ENCODE results near the gene DDX31. TPM values are rescaled to one million over a fixed set of nuclear protein-coding genes. Genes with fewer than 3 reads are reported as not detected.

Gene DDX31
- total and polyA plus RNA-seq, 9 of the 15 experiments (the other 6 are each of a cell fraction or from before 2014, with no cell fraction given): 11.9 to 24.6 (median 22.2) TPM

GRCh38 chr9:132671620-132672412 is 2.0 kb upstream of the DDX31 start (continued):
- TF ChIP-seq MLX (CRISPR knock-in tag; conservative IDR thresholded peaks at IDR 0.05) (no peak), STAT6 (CRISPR knock-in tag; IDR thresholded peaks at IDR 0.05) (no peak), CBX1 (IDR thresholded peaks at IDR 0.05; ENCODE audit: low read depth) (peak; percentile 45; the same call in 1 of the 2 replicates), NR2C1 (IDR thresholded peaks at IDR 0.05) (0 out of 2 replicates have a peak, but pooled peaks have one; percentile 17), NR2C1 (tag; IDR thresholded peaks at IDR 0.05) (no peak), PTTG1 (tag; IDR thresholded peaks at IDR 0.05; ENCODE audit: low read depth) (no peak), RNF2 (IDR thresholded peaks at IDR 0.05) (no peak), ZNF707 (CRISPR knock-in tag; conservative IDR thresholded peaks at IDR 0.05) (no peak), HOMEZ (CRISPR knock-in tag; IDR thresholded peaks at IDR 0.05) (no peak), NFIC (IDR thresholded peaks at IDR 0.05) (peak; percentile 19; the same call in 1 of the 2 replicates), CLOCK (CRISPR knock-in tag; IDR thresholded peaks at IDR 0.05; ENCODE audit: borderline replicate concordance) (no peak), CBFA2T2 (conservative IDR thresholded peaks at IDR 0.05) (peak; percentile 74), TCF7L2 (IDR thresholded peaks at IDR 0.05; ENCODE audit: low read depth, low read length) (no peak), TGIF2 (CRISPR knock-in tag; IDR thresholded peaks at IDR 0.05) (no peak), CBX3 (IDR thresholded peaks at IDR 0.05; ENCODE audit: borderline replicate concordance in 1 of 2, low read length in 2 of 2) (peak in 1 of 2 experiments; percentile 82; a peak in 2 of 3 replicates)
